Ishikawa (cell line): ENCODE data around the gene RABIF.

ENCODE experiments used
- CEBPB ChIP-seq: IDR thresholded peaks from 2 replicates; pipeline ENCODE4 v1.6.1; 2012
- CREB1 ChIP-seq: IDR thresholded peaks from 2 replicates; pipeline ENCODE4 v1.6.1; 2012; ENCODE audit warnings: low read depth
- EGR1 ChIP-seq: IDR thresholded peaks from 2 replicates; pipeline ENCODE4 v1.6.1; 2012
- EP300 ChIP-seq: IDR thresholded peaks from 2 replicates; pipeline ENCODE4 v1.6.1; 2012; ENCODE audit warnings: borderline replicate concordance
- FOXM1 ChIP-seq: IDR thresholded peaks from 2 replicates; pipeline ENCODE4 v1.6.1; 2012; ENCODE audit warnings: low read depth, borderline replicate concordance
- MAX ChIP-seq: IDR thresholded peaks from 2 replicates; pipeline ENCODE4 v1.6.1; 2012
- NFIC ChIP-seq: IDR thresholded peaks from 2 replicates; pipeline ENCODE4 v1.6.1; 2012
- RAD21 ChIP-seq: IDR thresholded peaks from 2 replicates; pipeline ENCODE4 v1.6.1; 2012; ENCODE audit warnings: low read depth
- REST ChIP-seq: IDR thresholded peaks from 2 replicates; pipeline ENCODE4 v1.6.1; 2012; ENCODE audit warnings: low read depth, mild to moderate bottlenecking
- TAF1 ChIP-seq: IDR thresholded peaks from 2 replicates; pipeline ENCODE4 v1.6.1; 2012; ENCODE audit warnings: low read depth, mild to moderate bottlenecking
- TCF12 ChIP-seq: IDR thresholded peaks from 2 replicates; pipeline ENCODE4 v1.6.1; 2012; ENCODE audit warnings: low read depth
- TEAD4 ChIP-seq: IDR thresholded peaks from 2 replicates; pipeline ENCODE4 v1.6.1; 2012
- USF1 ChIP-seq: IDR thresholded peaks from 2 replicates; pipeline ENCODE4 v1.6.1; 2012
- YY1 ChIP-seq: IDR thresholded peaks from 2 replicates; pipeline ENCODE4 v1.6.1; 2012; ENCODE audit warnings: low read depth
- ZBTB7A ChIP-seq: IDR thresholded peaks from 2 replicates; pipeline ENCODE4 v1.6.1; 2012; ENCODE audit warnings: low read depth

RABIF gene

GRCh38 chr1:202915146-202915545 is 26.2 kb upstream of the RABIF start:
- no peak for TF ChIP-seq TAF1
- no peak for TF ChIP-seq CEBPB
- TF ChIP-seq RAD21, result no peak
- no peak for TF ChIP-seq ZBTB7A
- no peak for TF ChIP-seq TCF12
- TF ChIP-seq EP300, result no peak
- no peak for TF ChIP-seq REST
- TF ChIP-seq CREB1, result no peak
- no peak for TF ChIP-seq FOXM1
- TF ChIP-seq MAX, result no peak
- no peak for TF ChIP-seq TEAD4
- TF ChIP-seq NFIC, result no peak
- TF ChIP-seq USF1, result no peak
- TF ChIP-seq EGR1, result no peak

GRCh38 chr1:202909494-202909893 is 20.5 kb upstream of the RABIF start:
- TF ChIP-seq NFIC (no peak), EGR1 (no peak), REST (no peak), EP300 (no peak), TCF12 (no peak), ZBTB7A (no peak), RAD21 (no peak), TAF1 (no peak), FOXM1 (no peak), MAX (no peak), USF1 (no peak), CEBPB (no peak)

GRCh38 chr1:202908998-202909397 is 20.0 kb upstream of the RABIF start:
- TF ChIP-seq USF1 (no peak), NFIC (no peak), ZBTB7A (no peak), REST (no peak), TEAD4 (no peak), YY1 (no peak), CREB1 (no peak), FOXM1 (no peak), EP300 (no peak), TAF1 (no peak), TCF12 (no peak), MAX (no peak), RAD21 (no peak), EGR1 (no peak), CEBPB (no peak)

- TF ChIP-seq USF1, result no peak
- no peak for TF ChIP-seq CREB1
- TF ChIP-seq TEAD4, result no peak
- no peak for TF ChIP-seq RAD21
- no peak for TF ChIP-seq TAF1
- TF ChIP-seq CEBPB, result no peak
- no peak for TF ChIP-seq NFIC
- no peak for TF ChIP-seq FOXM1
- TF ChIP-seq TCF12, result no peak
- TF ChIP-seq MAX, result no peak
- no peak for TF ChIP-seq EP300
- TF ChIP-seq ZBTB7A, result no peak
- TF ChIP-seq YY1, result no peak
- TF ChIP-seq REST, result no peak
- TF ChIP-seq EGR1, result no peak
Measured at GRCh38 chr1:202905331-202905730, 16.4 kb upstream of the RABIF start.
